HG03378 (cell line): ENCODE data around the gene NPEPL1.

Source experiments
- ATAC-seq: cut with Tn5 transposase; IDR thresholded peaks from one replicate; pipeline ENCODE4 v1.9.1; 2021; ENCODE audit warnings: mild to moderate bottlenecking, moderate library complexity; ENCODE audit not compliant: unreplicated experiment

The NPEPL1 gene

GRCh38 chr20:58678806-58679205 lies 13.8 kb upstream of the NPEPL1 start:
- ATAC-seq: no peak

- ATAC-seq: no peak
Observed at GRCh38 chr20:58682656-58683531, 9.7 kb upstream of the NPEPL1 start.

GRCh38 chr20:58684291-58684690 lies 8.3 kb upstream of the NPEPL1 start:
- ATAC-seq: no peak

GRCh38 chr20:58685988-58686387 lies 6.6 kb upstream of the NPEPL1 start:
- ATAC-seq: no peak

GRCh38 chr20:58688414-58688813 lies 4.2 kb upstream of the NPEPL1 start:
- no peak for ATAC-seq

GRCh38 chr20:58688840-58689239 lies 3.8 kb upstream of the NPEPL1 start:
- ATAC-seq: no peak

- ATAC-seq: no peak
Observed at GRCh38 chr20:58690396-58691135, 2.0 kb upstream of the NPEPL1 start.

GRCh38 chr20:58691773-58692578 lies 624 bp upstream of the NPEPL1 start:
- no peak for ATAC-seq

- ATAC-seq: no peak
Observed at GRCh38 chr20:58693226-58694006, 816 bp downstream of the NPEPL1 start.

- ATAC-seq: no peak
Observed at GRCh38 chr20:58694241-58695083, 1.9 kb downstream of the NPEPL1 start.

- no peak for ATAC-seq
Observed at GRCh38 chr20:58695084-58695722, 2.6 kb downstream of the NPEPL1 start.

- no peak for ATAC-seq
Observed at GRCh38 chr20:58695895-58696375, 3.3 kb downstream of the NPEPL1 start.

- ATAC-seq: no peak
Observed at GRCh38 chr20:58696411-58696961, 3.9 kb downstream of the NPEPL1 start.

GRCh38 chr20:58697201-58697866 lies 4.7 kb downstream of the NPEPL1 start:
- no peak for ATAC-seq

GRCh38 chr20:58697867-58698703 lies 5.5 kb downstream of the NPEPL1 start:
- ATAC-seq: no peak

GRCh38 chr20:58698741-58699622 lies 6.4 kb downstream of the NPEPL1 start:
- no peak for ATAC-seq
